ENCODE measurements around the gene ATG2B.
"Not testable (repeated sequence)": the region's sequence is repeated elsewhere in the genome, so short reads cannot be mapped to it uniquely, and the experiment has no call there.

ATG2B gene

GRCh38 chr14:96373538-96373937 is 10.4 kb upstream of the ATG2B start:
- DNase-seq (ENCODE audit: low read depth in 1 of 2, low spot score in 1 of 2) = no peak

GRCh38 chr14:96370528-96370927 is 7.4 kb upstream of the ATG2B start:
- DNase-seq (ENCODE audit: low read depth in 1 of 2, low spot score in 1 of 2) = no peak

- DNase-seq (ENCODE audit: low read depth in 1 of 2, low spot score in 1 of 2) = no peak
Observed at GRCh38 chr14:96368534-96368933, 5.4 kb upstream of the ATG2B start.

- no peak for DNase-seq (ENCODE audit: low read depth in 1 of 2, low spot score in 1 of 2)
Observed at GRCh38 chr14:96364962-96365361, 1.8 kb upstream of the ATG2B start.

- peak; percentile 9 to 19 for DNase-seq (ENCODE audit: low read depth in 1 of 2, low spot score in 1 of 2)
Observed at GRCh38 chr14:96363751-96364336, 703 bp upstream of the ATG2B start.

- DNase-seq (ENCODE audit: low read depth in 1 of 2, low spot score in 1 of 2) = peak; percentile 15 to 58
Observed at GRCh38 chr14:96362071-96362964, 823 bp downstream of the ATG2B start.

- DNase-seq (ENCODE audit: low read depth in 1 of 2, low spot score in 1 of 2) = no peak
Observed at GRCh38 chr14:96359959-96360358, 3.2 kb downstream of the ATG2B start.

- DNase-seq (ENCODE audit: low read depth in 1 of 2, low spot score in 1 of 2) = no peak
Observed at GRCh38 chr14:96357216-96357615, 5.9 kb downstream of the ATG2B start.

GRCh38 chr14:96354246-96354645 is 8.9 kb downstream of the ATG2B start:
- no peak for DNase-seq (ENCODE audit: low read depth in 1 of 2, low spot score in 1 of 2)

- DNase-seq (ENCODE audit: low read depth in 1 of 2, low spot score in 1 of 2) = no peak
Observed at GRCh38 chr14:96352708-96353107, 10.4 kb downstream of the ATG2B start.

- no peak for DNase-seq (ENCODE audit: low read depth in 1 of 2, low spot score in 1 of 2)
Observed at GRCh38 chr14:96351986-96352385, 11.2 kb downstream of the ATG2B start.

GRCh38 chr14:96349286-96350075 is 13.7 kb downstream of the ATG2B start:
- DNase-seq (ENCODE audit: low read depth in 1 of 2, low spot score in 1 of 2) = no peak

GRCh38 chr14:96347957-96348356 is 15.2 kb downstream of the ATG2B start:
- not testable (repeated sequence) for DNase-seq (ENCODE audit: low read depth in 1 of 2, low spot score in 1 of 2)

- no peak for DNase-seq (ENCODE audit: low read depth in 1 of 2, low spot score in 1 of 2)
Observed at GRCh38 chr14:96345669-96346068, 17.5 kb downstream of the ATG2B start.

GRCh38 chr14:96341323-96341722 is 21.8 kb downstream of the ATG2B start:
- no peak for DNase-seq (ENCODE audit: low read depth in 1 of 2, low spot score in 1 of 2)

- DNase-seq (ENCODE audit: low read depth in 1 of 2, low spot score in 1 of 2) = no peak
Observed at GRCh38 chr14:96338551-96338950, 24.6 kb downstream of the ATG2B start.

GRCh38 chr14:96324219-96324618 is 38.9 kb downstream of the ATG2B start:
- no peak for DNase-seq (ENCODE audit: low read depth in 1 of 2, low spot score in 1 of 2)

- DNase-seq (ENCODE audit: low read depth in 1 of 2, low spot score in 1 of 2) = no peak
Observed at GRCh38 chr14:96320605-96321004, 42.5 kb downstream of the ATG2B start.

- DNase-seq (ENCODE audit: low read depth in 1 of 2, low spot score in 1 of 2) = no peak
Observed at GRCh38 chr14:96318836-96319235, 44.3 kb downstream of the ATG2B start.

- no peak for DNase-seq (ENCODE audit: low read depth in 1 of 2, low spot score in 1 of 2)
Observed at GRCh38 chr14:96316087-96316486, 47.1 kb downstream of the ATG2B start.

- no peak for DNase-seq (ENCODE audit: low read depth in 1 of 2, low spot score in 1 of 2)
Observed at GRCh38 chr14:96310906-96311305, 52.2 kb downstream of the ATG2B start.

GRCh38 chr14:96309896-96310330 is 53.2 kb downstream of the ATG2B start:
- no peak for DNase-seq (ENCODE audit: low read depth in 1 of 2, low spot score in 1 of 2)

Measured in activated CD4-positive, alpha-beta T cell treated with anti-CD3 and anti-CD28 coated beads, Interleukin-2, amount 50 U/mL, for 24 hours (primary cell).